Activated effector memory CD4-positive, alpha-beta T cell treated with anti-CD3 and anti-CD28 coated beads, Interleukin-2, amount 50 U/mL, for 16 hours (primary cell): ENCODE data around the gene CFAP97D1.

ENCODE experiments used
- DNase-seq: peaks from one replicate; pipeline ENCODE4 v3.0.0-alpha.2; 2020

CFAP97D1 gene

GRCh38 chr17:43800736-43801135 lies 20.5 kb downstream of the CFAP97D1 start:
- no peak for DNase-seq

DNA sequence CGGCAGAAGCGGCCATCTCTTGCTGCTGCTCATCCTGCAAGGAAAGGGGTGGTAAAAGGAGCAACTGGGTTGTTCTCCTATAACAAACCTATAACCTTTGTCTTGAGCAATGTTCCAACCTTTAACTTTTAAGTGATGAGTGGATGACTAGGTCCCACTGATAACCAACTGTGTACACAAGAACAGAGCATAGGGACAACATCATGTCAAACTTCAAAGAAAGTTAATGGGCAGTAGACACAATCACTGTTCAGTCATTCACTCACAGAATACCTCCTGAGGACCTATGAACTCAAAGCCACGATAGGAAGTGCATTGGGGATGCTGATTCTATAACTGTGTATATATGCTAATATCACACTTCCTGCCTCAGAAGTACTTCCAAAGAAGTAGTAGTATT lies 21.6 kb downstream of the CFAP97D1 start:
- no peak for DNase-seq

DNA sequence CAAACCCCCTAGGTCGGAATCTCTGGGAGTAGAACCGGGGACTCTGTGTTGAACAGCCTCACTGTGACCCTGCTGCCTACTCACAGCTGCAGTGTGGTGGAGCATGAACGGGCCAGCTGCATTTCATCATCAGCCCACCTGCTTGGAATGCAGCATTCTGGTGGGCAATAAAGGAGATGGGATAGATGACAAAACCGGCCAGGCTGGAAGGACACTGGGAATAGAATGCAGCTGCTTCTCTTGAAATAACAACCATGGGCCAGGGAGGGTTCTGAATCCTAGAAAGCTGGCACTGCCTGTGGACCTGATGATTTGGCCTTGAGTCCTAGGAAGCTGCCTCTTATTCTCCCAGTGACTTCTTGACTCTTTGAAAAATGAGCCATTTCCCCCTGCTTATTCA lies 23.5 kb downstream of the CFAP97D1 start:
- no peak for DNase-seq

DNA sequence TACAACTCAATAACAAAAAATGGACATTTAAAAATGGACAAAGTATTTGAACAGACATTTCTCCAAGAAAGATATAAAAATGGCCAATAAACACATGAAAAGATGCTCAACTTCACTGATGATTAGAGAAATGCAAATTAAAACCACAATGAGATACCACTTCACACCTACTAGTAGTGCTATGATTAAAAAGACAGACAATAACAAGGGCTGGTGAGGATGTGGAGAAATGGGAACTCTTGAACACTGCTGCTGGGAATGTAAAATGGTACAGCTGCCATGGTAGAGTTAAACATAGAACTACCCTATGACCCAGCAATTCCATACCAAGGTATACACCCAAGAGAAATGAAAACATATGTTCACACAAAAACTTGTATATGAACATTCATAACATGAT lies 24.9 kb downstream of the CFAP97D1 start:
- no peak for DNase-seq

- DNase-seq = no peak
These were observed 27.8 kb downstream of the CFAP97D1 start for GRCh38 chr17:43808076-43808475.

DNA sequence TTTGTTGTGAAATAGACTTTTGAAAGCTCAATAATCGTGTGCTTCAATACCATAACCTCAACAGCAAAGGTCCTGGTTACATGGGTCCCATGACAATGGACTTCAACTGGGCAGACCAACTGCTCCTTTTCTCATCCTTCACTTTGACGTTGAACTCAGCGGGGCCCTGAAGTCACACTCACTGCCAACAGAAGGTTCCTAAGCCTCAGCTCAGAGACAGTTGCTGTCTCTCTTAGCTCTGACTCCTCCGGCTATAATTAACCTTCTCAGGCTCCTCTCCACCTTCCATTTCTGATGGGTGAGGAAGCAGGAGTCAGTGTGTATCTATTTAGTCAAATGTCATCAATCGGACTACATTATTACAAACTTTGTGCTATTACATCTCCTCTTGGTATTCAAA lies 28.9 kb downstream of the CFAP97D1 start:
- no peak for DNase-seq

DNA sequence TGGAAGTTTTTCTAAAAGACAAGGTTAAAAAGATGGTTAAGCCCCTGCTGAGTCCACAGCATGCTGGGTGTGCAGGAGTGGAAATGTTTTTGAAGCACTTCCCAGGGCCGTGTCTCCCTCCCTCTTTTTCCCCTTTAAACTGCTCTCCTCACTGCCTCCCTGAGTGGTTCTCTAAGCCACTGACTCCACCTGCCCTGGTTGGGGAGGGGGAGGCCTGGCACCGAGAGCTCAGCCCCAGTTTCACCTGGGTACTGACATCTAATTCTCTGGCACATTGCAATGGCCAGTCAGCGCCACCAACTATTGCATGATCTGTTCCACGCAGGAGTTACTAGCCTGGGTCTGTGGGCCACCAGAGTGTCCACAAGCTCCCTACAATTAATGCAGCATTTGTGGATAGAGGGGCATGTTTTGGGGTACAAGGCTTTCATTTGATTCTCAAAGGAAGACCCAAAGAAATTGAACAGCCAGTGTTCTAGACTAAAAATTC lies 30.0 kb downstream of the CFAP97D1 start:
- DNase-seq = no peak

GRCh38 chr17:43810823-43811222 lies 30.6 kb downstream of the CFAP97D1 start:
- DNase-seq = no peak

DNA sequence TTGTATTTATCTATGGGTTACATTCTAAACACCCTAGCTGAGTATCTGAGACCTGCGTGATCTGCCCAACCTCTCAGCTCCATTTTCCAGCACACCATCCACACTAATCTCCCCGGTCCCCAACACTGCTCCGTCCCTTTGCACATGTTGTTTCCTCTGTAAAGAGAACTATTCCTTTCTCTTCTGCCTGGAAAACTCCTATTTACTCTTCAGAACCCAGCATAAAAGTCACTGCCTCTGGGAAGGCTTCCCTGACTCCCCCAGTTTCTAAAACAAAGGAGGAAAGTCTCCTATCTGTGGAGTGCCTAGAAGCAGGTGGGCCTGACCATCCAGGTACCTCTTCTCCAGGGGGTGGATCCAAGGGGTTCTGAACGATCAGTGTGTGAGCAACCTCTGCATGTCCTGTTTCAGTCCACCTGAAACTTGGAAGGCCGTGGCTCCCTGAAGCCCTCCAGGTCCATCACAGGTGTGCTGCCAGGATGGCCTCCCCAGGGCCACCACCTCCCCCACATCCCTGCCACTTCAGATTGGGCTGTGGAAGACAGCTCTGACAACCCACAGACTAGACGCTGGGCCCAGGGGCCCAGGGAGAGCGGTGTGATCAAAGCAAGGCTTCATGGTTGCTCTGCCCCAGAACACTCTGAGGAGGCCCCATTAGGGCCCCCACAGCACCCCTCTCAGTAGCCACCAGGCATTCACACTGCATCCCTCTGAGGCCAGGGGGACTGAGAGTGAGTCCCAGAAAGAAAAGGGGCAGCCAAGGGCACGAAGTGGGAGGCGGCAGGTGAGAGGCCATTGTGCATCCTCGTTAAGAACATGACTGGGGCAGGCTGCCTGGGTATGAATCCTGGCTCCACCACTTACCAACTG lies 32.4 kb downstream of the CFAP97D1 start:
- no peak for DNase-seq

DNA sequence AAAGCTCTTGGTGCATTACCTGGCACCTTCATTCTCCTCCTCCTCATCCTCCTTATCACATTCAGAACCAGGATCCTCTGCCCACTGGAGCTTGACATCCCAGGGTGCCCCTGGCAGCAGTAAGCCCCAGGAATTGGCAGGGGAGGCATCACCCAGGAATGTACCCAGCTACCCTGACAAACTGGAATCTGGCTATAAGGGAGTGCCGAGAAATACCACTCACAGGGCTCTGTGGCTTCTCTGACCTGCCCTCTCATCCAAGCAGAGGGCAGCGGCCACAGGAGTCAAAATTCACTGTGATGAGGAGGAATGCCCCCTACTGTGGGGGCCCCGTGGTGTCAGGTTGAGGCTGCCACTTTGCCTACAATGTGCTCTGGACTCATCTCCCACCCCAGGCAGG lies 33.2 kb downstream of the CFAP97D1 start:
- DNase-seq = no peak

DNA sequence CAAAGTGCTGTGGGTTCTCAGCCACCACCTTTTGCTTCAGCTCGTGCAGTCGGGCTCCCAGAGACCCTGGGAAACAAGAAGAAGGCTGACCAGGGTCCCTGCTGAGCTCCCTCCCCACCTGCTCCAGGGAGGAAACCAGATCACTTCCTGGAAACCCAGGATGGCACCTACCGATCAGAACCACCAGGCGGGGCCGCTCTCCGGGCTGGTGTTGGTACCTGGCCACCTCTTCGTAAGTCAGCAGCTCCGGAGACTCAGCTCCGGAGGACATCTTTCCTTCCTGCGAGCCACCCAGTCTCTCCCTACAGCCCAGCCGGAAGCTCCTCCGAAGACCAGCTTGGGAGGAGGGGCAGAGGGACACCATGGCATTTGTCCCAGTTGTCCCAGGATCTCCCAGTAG lies 33.8 kb downstream of the CFAP97D1 start:
- DNase-seq = no peak

DNA sequence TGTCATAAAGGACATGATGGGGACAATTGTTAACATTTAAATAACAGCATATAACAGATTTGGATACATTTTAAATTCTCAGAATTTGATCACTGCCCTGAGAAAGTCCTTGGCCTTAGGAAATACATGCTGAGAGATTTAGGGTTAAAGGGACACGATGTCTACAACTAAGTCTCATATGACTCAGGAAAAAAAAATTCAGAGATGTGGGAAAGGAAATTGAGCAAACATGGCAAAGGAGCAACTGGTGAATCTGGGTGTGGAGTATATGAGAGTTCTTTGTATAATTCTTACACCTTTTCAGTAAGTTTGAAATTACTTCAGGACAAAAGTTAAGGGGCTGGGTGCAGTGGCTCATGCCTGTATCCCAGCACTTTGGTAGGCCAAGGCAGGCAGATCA lies 34.5 kb downstream of the CFAP97D1 start:
- no peak for DNase-seq

DNA sequence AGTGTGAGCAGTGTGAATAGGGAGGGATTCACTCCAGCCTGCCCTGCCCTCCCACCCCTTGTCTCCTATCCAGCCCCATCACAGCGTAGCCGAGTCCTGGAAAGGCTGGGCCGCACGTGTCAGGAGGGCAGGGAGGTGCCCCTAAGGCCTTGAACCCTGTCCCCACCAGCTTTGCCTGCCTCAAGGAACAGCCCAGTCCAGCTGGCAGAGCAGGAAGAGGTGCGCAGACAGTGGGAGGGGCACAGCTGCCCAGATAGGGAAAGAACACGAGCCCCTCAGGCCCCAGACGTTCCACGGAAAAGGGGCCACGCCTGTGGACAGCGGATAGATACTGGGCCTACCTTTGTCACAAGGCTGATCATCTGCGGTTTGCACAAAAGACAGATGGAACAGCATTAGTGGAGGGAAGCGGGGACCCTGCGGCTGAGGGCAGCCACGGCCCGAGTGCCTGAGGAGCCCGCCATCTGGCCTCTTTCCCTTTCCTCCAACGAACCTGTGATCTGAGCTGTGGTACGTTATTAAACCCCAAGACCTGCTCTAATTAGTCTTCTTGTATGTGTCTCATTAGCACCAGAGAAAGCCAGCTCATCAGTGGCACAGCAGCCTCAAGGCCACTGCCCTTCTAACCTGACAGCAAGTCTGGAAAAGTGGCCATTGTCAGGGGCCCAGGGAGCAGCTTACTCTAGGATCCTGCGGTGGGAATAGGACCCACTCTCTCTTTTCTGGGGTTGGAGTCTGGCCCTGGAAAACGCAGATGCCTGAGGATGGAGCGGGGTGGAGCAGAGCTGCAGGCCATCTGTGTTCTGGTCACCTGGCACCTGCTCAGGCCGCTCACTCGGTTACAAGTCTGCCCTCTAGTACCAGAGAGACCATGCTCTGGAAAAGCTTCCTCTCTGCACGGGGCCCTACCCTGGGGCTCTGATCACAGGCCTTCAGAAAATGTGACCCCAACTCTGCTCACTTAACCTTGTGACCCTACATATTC lies 36.4 kb downstream of the CFAP97D1 start:
- no peak for DNase-seq

DNA sequence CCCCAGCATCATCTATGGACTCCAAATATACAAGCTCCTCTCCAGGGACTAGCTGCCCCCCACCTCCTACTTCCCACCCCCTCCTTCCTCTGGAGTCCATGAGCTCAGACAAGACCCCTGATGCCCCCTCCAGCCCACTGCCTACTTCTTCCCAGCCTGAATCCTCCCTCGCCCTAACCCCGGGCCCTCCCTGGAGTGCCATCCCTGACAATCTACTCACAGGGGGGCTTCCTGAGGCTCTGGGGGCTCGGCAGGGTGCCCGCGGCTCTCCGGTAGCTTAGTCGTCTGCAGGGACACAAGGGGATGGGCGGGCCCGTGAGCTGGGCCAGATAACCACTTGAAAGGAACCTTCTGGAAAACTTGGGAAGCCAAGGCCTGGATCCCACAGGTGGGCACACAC lies 37.6 kb downstream of the CFAP97D1 start:
- DNase-seq = no peak

- DNase-seq = no peak
These were observed 38.7 kb downstream of the CFAP97D1 start for GRCh38 chr17:43818966-43819365.

DNA sequence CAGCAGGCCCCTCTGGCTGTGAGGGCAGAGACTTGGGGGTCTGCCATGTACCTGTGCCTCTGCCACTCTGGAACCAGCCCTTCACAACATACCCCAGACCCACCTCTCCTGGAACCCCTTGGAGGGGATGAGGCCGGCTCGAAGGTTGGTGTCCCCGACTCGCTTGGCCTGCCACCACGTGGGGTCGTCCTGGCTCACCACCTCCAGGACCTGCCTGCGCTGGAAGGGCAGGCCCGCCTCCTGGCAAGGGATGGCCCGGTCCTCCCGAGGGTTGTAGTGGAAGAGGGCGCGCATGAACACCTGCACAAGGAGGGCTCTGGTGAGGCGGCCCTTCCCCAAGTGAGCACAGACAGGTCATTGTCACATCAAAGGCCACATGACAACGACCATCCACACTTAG lies 40.5 kb downstream of the CFAP97D1 start:
- DNase-seq = peak; percentile 36

GRCh38 chr17:43822570-43823190 lies 42.4 kb downstream of the CFAP97D1 start:
- peak; percentile 53 for DNase-seq

DNA sequence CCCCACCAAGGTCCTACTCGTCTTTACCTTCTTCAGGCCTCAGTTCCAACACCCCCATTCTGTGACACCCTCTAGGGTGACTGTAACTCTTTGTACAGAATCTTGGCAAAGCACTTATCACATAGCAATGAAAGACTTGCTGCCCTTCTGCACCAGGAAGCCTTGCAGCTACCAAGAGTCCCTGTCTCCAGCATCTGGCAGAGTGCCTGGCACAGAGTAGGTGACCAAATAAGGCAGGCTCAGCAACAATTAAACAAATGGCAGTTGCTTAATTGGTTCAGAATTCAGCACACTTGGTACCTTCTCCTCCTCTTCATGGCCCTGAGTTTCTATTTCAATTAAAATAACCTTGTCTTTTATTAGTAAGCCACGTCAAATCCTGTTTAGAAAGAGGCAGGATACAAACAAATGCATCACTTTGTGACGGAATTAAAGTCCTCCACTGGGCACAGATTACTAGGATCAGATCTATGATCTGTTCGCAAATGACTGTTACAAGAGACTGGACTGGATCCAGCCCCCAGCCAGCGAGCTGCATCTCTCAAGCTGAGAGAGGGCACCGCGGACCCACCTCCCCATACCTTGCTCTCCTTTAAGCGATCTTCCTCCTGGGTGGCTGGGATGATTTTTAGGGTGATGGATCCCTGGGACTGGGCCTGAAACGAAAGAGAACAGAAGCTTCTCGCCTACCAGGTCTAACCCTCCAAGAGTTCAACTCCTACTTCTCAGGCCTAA lies 43.3 kb downstream of the CFAP97D1 start:
- peak; percentile 34 for DNase-seq

GRCh38 chr17:43825567-43825966 lies 45.3 kb downstream of the CFAP97D1 start:
- peak; percentile 31 for DNase-seq

- peak; percentile 54 for DNase-seq
These were observed 46.0 kb downstream of the CFAP97D1 start for GRCh38 chr17:43826206-43826605.

DNA sequence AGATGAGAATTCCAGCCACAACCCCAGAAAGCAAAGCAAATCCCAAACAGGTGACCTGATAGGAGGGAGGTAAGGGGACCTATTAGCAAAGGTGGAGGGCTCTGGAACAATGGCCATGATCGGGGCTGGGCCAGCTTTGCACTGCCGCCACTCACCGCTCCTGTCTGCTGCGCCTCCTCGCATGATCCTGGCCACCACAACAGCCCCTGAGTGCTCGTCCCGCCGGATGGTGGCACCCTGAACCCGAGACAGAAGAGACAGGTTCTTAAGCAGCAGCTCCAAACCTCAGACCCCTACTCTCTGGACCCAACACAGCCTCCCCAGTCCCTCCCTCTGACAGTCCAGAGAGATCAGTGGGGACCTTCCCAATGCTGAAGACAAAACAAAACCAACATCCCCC lies 47.4 kb downstream of the CFAP97D1 start:
- DNase-seq = peak; percentile 31

DNA sequence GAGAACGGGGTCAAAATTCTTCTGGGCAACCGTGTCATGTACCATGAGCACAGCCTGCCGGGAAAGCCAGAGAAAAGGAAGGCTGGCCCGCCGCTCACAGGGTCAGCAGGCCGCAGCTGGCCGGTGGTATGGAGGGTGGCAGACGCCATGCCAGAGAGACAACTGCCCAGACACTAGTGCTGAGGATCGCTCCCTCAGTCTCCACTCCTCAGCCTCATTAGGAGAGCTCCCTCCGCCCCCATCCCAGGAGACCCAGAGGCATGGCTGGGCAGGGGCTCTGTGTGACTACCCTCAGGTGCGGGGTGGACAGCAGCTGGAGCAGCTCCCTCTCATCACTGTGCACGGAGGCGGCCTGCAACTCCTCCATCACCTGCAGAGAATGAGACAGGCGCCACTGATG lies 49.5 kb downstream of the CFAP97D1 start:
- no peak for DNase-seq
